HG02798 (cell line): ENCODE measurements around the gene GPX8.
A peak's percentile ranks its signal among the peaks of the same experiment; 100 is the strongest.

Source experiments
- ATAC-seq: cut with Tn5 transposase; IDR thresholded peaks from one replicate; pipeline ENCODE4 v1.9.1; 2021; ENCODE audit warnings: mild to moderate bottlenecking; ENCODE audit not compliant: unreplicated experiment, poor library complexity

The GPX8 gene

GRCh38 chr5:55172051-55172899, 12.3 kb downstream of the GPX8 start:
- peak; percentile 68 for ATAC-seq

GRCh38 chr5:55172937-55173686, 13.1 kb downstream of the GPX8 start, which contains the start of gene CDC20B:
CDC20B (minus strand) TSS chr5:55173177; CDS start chr5:55173000, 177 bp downstream.
- ATAC-seq = peak; percentile 95

- ATAC-seq = peak; percentile 3
Measured at GRCh38 chr5:55173687-55174230, 13.8 kb downstream of the GPX8 start.

GRCh38 chr5:55175781-55176175, 15.8 kb downstream of the GPX8 start:
- no peak for ATAC-seq

GRCh38 chr5:55176176-55176818, 16.3 kb downstream of the GPX8 start:
- ATAC-seq = no peak

GRCh38 chr5:55177078-55177477, 17.1 kb downstream of the GPX8 start:
- ATAC-seq = no peak

GRCh38 chr5:55180016-55180415, 20.0 kb downstream of the GPX8 start:
- ATAC-seq = no peak

- no peak for ATAC-seq
Measured at GRCh38 chr5:55187370-55187769, 27.4 kb downstream of the GPX8 start.

- no peak for ATAC-seq
Measured at GRCh38 chr5:55188656-55189540, 28.9 kb downstream of the GPX8 start.

GRCh38 chr5:55191165-55191564, 31.2 kb downstream of the GPX8 start:
- no peak for ATAC-seq

- no peak for ATAC-seq
Measured at GRCh38 chr5:55205001-55205400, 45.0 kb downstream of the GPX8 start.

- ATAC-seq = no peak
Measured at GRCh38 chr5:55211184-55211874, 51.4 kb downstream of the GPX8 start.
